Trophoblast cell (in vitro differentiated cells and primary cell): Measurements from ENCODE around the gene ABCF2.

Experiments used
- DNase-seq, 2 donors: peaks; one replicate each; pipeline ENCODE4 v3.0.0-alpha.2; 2016
- H2AFZ ChIP-seq: 2 replicates; pipeline ENCODE4 v1.6.1; 2013; ENCODE audit warnings: low read length, moderate library complexity, mild to moderate bottlenecking; ENCODE audit not compliant: insufficient read depth, poor library complexity
- H2AK5ac ChIP-seq: 2 replicates; pipeline ENCODE4 v1.6.1; 2013; ENCODE audit warnings: mild to moderate bottlenecking, low read length
- H2BK120ac ChIP-seq: 2 replicates; pipeline ENCODE4 v1.6.1; 2013; ENCODE audit warnings: low read length, mild to moderate bottlenecking, moderate library complexity; ENCODE audit not compliant: insufficient read depth, poor library complexity
- H2BK12ac ChIP-seq: 2 replicates; pipeline ENCODE4 v1.6.1; 2013; ENCODE audit warnings: mild to moderate bottlenecking, low read length, moderate library complexity
- H2BK5ac ChIP-seq: 2 replicates; pipeline ENCODE4 v1.6.1; 2013; ENCODE audit warnings: low read length, low read depth, moderate library complexity, mild to moderate bottlenecking; ENCODE audit not compliant: poor library complexity
- H3K14ac ChIP-seq: 2 replicates; pipeline ENCODE4 v1.6.1; 2013; ENCODE audit warnings: mild to moderate bottlenecking, low read length
- H3K18ac ChIP-seq: 2 replicates; pipeline ENCODE4 v1.6.1; 2013; ENCODE audit warnings: mild to moderate bottlenecking, low read length
- H3K23ac ChIP-seq: 2 replicates; pipeline ENCODE4 v1.6.1; 2013; ENCODE audit warnings: low read length
- H3K27ac ChIP-seq: 2 replicates; pipeline ENCODE4 v1.5.1; 2013; ENCODE audit warnings: low read depth, mild to moderate bottlenecking, inconsistent platforms, low read length, moderate library complexity
- H3K27me3 ChIP-seq: 2 replicates; pipeline ENCODE4 v1.6.1; 2013; ENCODE audit warnings: inconsistent platforms, mild to moderate bottlenecking, low read length, moderate library complexity; ENCODE audit not compliant: insufficient read depth
- H3K36me3 ChIP-seq, 2 experiments: 1 replicate in 1 of 2; 2 replicates in 1 of 2; pipeline ENCODE4 v1.6.1; 2013; ENCODE audit warnings: low read length in 2 of 2, mild to moderate bottlenecking in 2 of 2, moderate library complexity in 1 of 2; ENCODE audit not compliant: insufficient read depth in 2 of 2, control insufficient read depth in 1 of 2
- H3K4ac ChIP-seq: 2 replicates; pipeline ENCODE4 v1.6.1; 2013; ENCODE audit warnings: low read depth, mild to moderate bottlenecking, low read length, moderate library complexity
- H3K4me1 ChIP-seq, 2 experiments: 1 replicate in 1 of 2; 2 replicates in 1 of 2; pipeline ENCODE4 v1.6.1; 2013; ENCODE audit warnings: low read length in 2 of 2, mild to moderate bottlenecking in 2 of 2, moderate library complexity in 1 of 2; ENCODE audit not compliant: insufficient read depth in 2 of 2, control insufficient read depth in 1 of 2
- H3K4me2 ChIP-seq: 2 replicates; pipeline ENCODE4 v1.6.1; 2013; ENCODE audit warnings: inconsistent platforms, mild to moderate bottlenecking, low read length, moderate library complexity
- H3K4me3 ChIP-seq: 2 replicates; pipeline ENCODE4 v1.5.1; 2013; ENCODE audit warnings: mild to moderate bottlenecking, low read depth, low read length, inconsistent platforms
- H3K79me1 ChIP-seq: one replicate; pipeline ENCODE4 v1.6.1; 2013; ENCODE audit warnings: low read length
- H3K79me2 ChIP-seq: 2 replicates; pipeline ENCODE4 v1.6.1; 2013; ENCODE audit warnings: low read length, mild to moderate bottlenecking; ENCODE audit not compliant: control insufficient read depth, insufficient read depth, poor library complexity
- H3K9ac ChIP-seq: 2 replicates; pipeline ENCODE4 v1.6.1; 2013; ENCODE audit warnings: mild to moderate bottlenecking, low read length
- H3K9me3 ChIP-seq: 2 replicates; pipeline ENCODE4 v1.6.1; 2013; ENCODE audit warnings: low read depth, mild to moderate bottlenecking, control low read depth, inconsistent platforms, low read length; ENCODE audit not compliant: insufficient read depth
- H4K12ac ChIP-seq: 2 replicates; pipeline ENCODE4 v1.6.1; 2013; ENCODE audit warnings: low read depth, mild to moderate bottlenecking, low read length, moderate library complexity
- H4K8ac ChIP-seq: 2 replicates; pipeline ENCODE4 v1.6.1; 2013; ENCODE audit warnings: low read depth, mild to moderate bottlenecking, low read length, moderate library complexity
- H4K91ac ChIP-seq: one replicate; pipeline ENCODE4 v1.6.1; 2013; ENCODE audit warnings: low read depth, mild to moderate bottlenecking, low read length, moderate library complexity
- WGBS: extraction: QIAGEN DNeasy Blood & Tissue Kit; methylation state at CpG from one replicate; pipeline ENCODE4 v1.1.7; 2013; ENCODE audit warnings: missing lambda C conversion rate; ENCODE audit not compliant: insufficient read length, insufficient coverage; ENCODE audit errors: extremely low coverage; 5-methylcytosine and 5-hydroxymethylcytosine counted together

Gene ABCF2

GRCh38 chr7:151225948-151226510, 976 bp downstream of the ABCF2 start:
- no peaks in the 10 kb centered on the region for H3K9me3 ChIP-seq
- peaks cover 7% of the 10 kb centered on the region for H3K79me2 ChIP-seq
- peaks cover 5% of the 10 kb centered on the region for H3K79me1 ChIP-seq
- peak overlapping the region; percentile 82 for H3K4me2 ChIP-seq
- H3K23ac ChIP-seq: no peak overlapping the region
- no peak overlapping the region for H4K12ac ChIP-seq
- H3K4ac ChIP-seq: peak overlapping the region; percentile 78
- peaks cover 13 to 28% of the 10 kb centered on the region in 2 experiments for H3K36me3 ChIP-seq
- no peak overlapping the region for H4K91ac ChIP-seq
- H2BK120ac ChIP-seq: no peak overlapping the region
- H3K18ac ChIP-seq: no peak overlapping the region
- no peaks in the 10 kb centered on the region for H3K27me3 ChIP-seq
- no peak overlapping the region for H3K14ac ChIP-seq
- no peak for DNase-seq
- H2BK5ac ChIP-seq: no peak overlapping the region
- no peak overlapping the region for H4K8ac ChIP-seq
- WGBS: no CpG with 5 or more reads among the region's 8 CpGs
- H3K4me3 ChIP-seq: peak overlapping the region; percentile 85
- H3K4me1 ChIP-seq: peaks cover 6 to 8% of the 10 kb centered on the region in 2 experiments
- H3K27ac ChIP-seq: no peak overlapping the region
- H2AK5ac ChIP-seq: no peak overlapping the region
- no peak overlapping the region for H2BK12ac ChIP-seq
- peak overlapping the region; percentile 84 for H3K9ac ChIP-seq
- no peak overlapping the region for H2AFZ ChIP-seq

DNA sequence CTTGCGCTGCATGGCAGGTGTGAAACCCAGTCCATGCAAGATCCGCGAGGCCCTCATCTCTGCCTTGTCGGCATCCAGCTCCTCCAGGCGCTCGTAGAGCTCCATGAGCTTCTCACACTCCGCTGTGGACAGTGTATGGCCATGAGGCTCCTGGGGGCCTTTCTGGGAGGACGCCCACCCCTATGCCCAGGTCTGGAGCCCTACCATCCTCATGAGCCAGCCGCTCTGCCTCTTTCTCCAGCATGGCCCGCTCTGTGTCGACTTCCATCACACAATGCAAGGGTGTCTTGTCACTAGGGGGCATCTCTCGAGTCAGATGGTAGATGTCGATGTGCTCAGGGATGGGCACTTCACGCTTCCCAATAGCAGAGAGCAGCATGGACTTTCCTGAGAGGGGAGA, 3.3 kb downstream of the ABCF2 start:
- no peak overlapping the region for H3K4me2 ChIP-seq
- peaks cover 26 to 44% of the 10 kb centered on the region in 2 experiments for H3K36me3 ChIP-seq
- no peak overlapping the region for H2BK12ac ChIP-seq
- no peak overlapping the region for H2BK5ac ChIP-seq
- H3K4ac ChIP-seq: no peak overlapping the region
- H4K8ac ChIP-seq: no peak overlapping the region
- H2AK5ac ChIP-seq: no peak overlapping the region
- no peak overlapping the region for H3K4me3 ChIP-seq
- no peaks in the 10 kb centered on the region for H3K9me3 ChIP-seq
- H4K91ac ChIP-seq: no peak overlapping the region
- peaks cover 6 to 8% of the 10 kb centered on the region in 2 experiments for H3K4me1 ChIP-seq
- H3K79me2 ChIP-seq: peaks cover 7% of the 10 kb centered on the region
- no peak overlapping the region for H3K23ac ChIP-seq
- no CpG with 5 or more reads among the region's 14 CpGs for WGBS
- no peak overlapping the region for H3K14ac ChIP-seq
- no peak overlapping the region for H2AFZ ChIP-seq
- H3K9ac ChIP-seq: no peak overlapping the region
- H3K27me3 ChIP-seq: no peaks in the 10 kb centered on the region
- no peak overlapping the region for H3K18ac ChIP-seq
- no peak overlapping the region for H4K12ac ChIP-seq
- no peak for DNase-seq
- peaks cover 5% of the 10 kb centered on the region for H3K79me1 ChIP-seq
- H2BK120ac ChIP-seq: no peak overlapping the region
- no peak overlapping the region for H3K27ac ChIP-seq

DNA sequence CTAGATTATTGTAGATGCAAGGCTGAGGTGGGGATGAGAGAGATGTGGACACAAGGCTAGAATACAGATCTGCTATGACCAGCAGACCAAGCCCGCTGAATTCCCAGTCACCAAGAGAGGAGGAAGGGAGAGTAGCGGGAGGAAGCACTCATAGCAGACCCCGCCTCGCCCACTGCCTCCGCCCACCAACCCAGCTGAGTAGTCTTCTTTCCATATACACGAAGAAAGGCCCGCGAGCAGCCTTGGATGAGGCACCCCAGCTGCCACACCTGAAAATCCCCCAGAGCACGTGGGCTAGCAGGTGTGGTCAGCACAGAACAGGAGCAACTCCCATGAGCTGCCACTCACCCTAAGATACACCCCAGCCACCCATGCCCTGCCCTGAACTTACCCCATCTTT, 8.8 kb downstream of the ABCF2 start:
- H2BK120ac ChIP-seq: no peak overlapping the region
- H2AK5ac ChIP-seq: no peak overlapping the region
- no peaks in the 10 kb centered on the region for H3K27me3 ChIP-seq
- H3K9ac ChIP-seq: no peak overlapping the region
- H3K36me3 ChIP-seq: peaks cover 51 to 72% of the 10 kb centered on the region in 2 experiments
- H3K23ac ChIP-seq: no peak overlapping the region
- no peak overlapping the region for H2AFZ ChIP-seq
- no peak overlapping the region for H4K91ac ChIP-seq
- H3K4me3 ChIP-seq: no peak overlapping the region
- peaks cover 2% of the 10 kb centered on the region in 2 experiments for H3K4me1 ChIP-seq
- H4K12ac ChIP-seq: no peak overlapping the region
- no peak overlapping the region for H2BK5ac ChIP-seq
- no peak overlapping the region for H2BK12ac ChIP-seq
- H3K79me1 ChIP-seq: no peaks in the 10 kb centered on the region
- no CpG with 5 or more reads among the region's 9 CpGs for WGBS
- H3K4me2 ChIP-seq: no peak overlapping the region
- no peak overlapping the region for H3K4ac ChIP-seq
- no peak overlapping the region for H4K8ac ChIP-seq
- no peak for DNase-seq
- H3K18ac ChIP-seq: no peak overlapping the region
- H3K27ac ChIP-seq: no peak overlapping the region
- H3K14ac ChIP-seq: no peak overlapping the region
- H3K79me2 ChIP-seq: no peaks in the 10 kb centered on the region
- no peaks in the 10 kb centered on the region for H3K9me3 ChIP-seq

DNA sequence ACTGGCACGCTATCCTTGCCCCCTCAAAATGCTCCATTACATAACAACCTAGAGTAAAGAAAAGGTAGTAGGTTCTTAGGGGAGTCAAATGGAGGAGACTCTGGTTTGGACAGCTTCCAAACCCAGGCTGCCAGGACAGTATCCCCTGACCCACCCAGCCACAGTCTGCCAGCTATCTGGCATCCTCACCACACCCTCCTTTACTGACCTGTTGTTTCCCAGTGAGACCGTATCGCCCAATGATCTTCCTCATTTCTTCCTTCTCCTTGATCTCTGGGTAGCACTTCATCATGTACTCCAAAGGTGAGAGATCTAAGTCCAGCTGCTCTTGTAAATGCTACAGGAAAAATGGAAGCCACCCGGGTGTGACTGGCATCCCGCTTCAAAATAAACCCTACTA, 11.6 kb downstream of the ABCF2 start:
- H2AFZ ChIP-seq: no peak overlapping the region
- no peak overlapping the region for H3K9ac ChIP-seq
- no peak overlapping the region for H4K8ac ChIP-seq
- no peak overlapping the region for H3K14ac ChIP-seq
- H3K79me2 ChIP-seq: no peaks in the 10 kb centered on the region
- no peak overlapping the region for H2AK5ac ChIP-seq
- no peak overlapping the region for H2BK5ac ChIP-seq
- H3K27me3 ChIP-seq: no peaks in the 10 kb centered on the region
- H3K18ac ChIP-seq: no peak overlapping the region
- H3K4me3 ChIP-seq: no peak overlapping the region
- H3K23ac ChIP-seq: no peak overlapping the region
- no peak overlapping the region for H2BK12ac ChIP-seq
- WGBS: no CpG with 5 or more reads among the region's 5 CpGs
- H3K27ac ChIP-seq: no peak overlapping the region
- no peak overlapping the region for H4K91ac ChIP-seq
- no peak overlapping the region for H3K4ac ChIP-seq
- H3K4me1 ChIP-seq: peaks cover 6 to 7% of the 10 kb centered on the region in 2 experiments
- no peaks in the 10 kb centered on the region for H3K79me1 ChIP-seq
- no peak overlapping the region for H4K12ac ChIP-seq
- no peak overlapping the region for H2BK120ac ChIP-seq
- DNase-seq: no peak
- peaks cover 44 to 57% of the 10 kb centered on the region in 2 experiments for H3K36me3 ChIP-seq
- no peak overlapping the region for H3K4me2 ChIP-seq
- no peaks in the 10 kb centered on the region for H3K9me3 ChIP-seq
